ENCODE measurements around the gene CDK14.

Gene CDK14

DNA sequence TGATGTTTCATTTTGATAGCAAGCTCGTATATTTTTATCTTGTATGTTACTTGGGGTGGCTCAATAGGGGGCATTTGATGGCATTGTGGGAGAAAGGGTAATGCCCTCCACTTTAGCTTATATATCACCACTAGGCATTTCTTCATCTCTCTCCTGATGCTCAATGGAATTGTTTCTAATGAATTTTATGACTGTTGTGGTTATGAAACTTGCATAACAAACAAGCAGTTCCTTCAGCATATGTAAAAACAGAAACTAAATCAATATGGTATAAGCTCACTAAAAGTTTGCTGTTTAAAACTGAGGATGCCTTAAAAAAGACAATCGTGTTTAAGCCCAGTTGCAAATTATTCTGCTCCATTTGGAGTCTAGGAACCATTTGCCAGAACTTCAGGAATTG, 75.5 kb downstream of the CDK14 start:
- TF ChIP-seq, protein P1, sequence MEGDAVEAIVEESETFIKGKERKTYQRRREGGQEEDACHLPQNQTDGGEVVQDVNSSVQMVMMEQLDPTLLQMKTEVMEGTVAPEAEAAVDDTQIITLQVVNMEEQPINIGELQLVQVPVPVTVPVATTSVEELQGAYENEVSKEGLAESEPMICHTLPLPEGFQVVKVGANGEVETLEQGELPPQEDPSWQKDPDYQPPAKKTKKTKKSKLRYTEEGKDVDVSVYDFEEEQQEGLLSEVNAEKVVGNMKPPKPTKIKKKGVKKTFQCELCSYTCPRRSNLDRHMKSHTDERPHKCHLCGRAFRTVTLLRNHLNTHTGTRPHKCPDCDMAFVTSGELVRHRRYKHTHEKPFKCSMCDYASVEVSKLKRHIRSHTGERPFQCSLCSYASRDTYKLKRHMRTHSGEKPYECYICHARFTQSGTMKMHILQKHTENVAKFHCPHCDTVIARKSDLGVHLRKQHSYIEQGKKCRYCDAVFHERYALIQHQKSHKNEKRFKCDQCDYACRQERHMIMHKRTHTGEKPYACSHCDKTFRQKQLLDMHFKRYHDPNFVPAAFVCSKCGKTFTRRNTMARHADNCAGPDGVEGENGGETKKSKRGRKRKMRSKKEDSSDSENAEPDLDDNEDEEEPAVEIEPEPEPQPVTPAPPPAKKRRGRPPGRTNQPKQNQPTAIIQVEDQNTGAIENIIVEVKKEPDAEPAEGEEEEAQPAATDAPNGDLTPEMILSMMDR (IDR thresholded peaks at IDR 0.05): no peak

DNA sequence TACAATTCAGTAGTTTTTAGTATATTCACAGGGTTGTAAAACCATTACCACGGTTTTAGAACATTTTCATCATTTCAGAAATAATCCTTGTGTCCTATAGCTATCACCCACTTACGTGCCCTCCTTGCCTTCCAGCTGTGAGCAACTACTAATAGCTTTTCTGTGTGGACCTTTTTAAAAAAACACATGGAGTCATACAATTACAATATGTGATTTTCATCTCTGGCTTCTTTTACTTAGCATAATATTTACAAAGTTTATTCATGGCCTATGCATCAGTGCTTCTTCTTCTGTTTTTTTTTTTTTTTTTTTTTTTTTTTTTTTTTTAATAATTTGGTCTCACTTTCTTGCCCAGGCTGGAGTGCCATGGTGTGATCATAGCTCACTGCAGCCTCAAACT, 76.1 kb downstream of the CDK14 start:
- TF ChIP-seq, protein P1 (IDR thresholded peaks at IDR 0.05): no peak

DNA sequence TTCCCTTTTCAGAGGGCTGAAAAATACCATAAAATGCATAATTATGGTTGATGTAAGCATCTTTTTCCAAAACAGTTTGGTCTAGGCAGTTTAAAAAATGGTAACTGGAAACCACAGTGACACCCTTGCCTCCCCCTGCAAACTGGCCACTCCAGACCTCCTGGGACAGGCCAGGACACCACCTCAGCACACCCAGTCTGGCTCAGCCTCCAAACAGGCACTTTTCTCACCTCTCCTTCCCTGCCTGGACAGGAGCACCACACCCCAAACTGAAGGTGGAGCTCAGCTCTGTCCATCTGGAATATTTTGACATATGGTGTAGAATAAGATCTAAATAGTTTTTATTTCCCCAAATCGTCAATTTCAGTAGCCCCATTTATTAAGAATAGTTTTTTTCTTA, 78.5 kb downstream of the CDK14 start:
- TF ChIP-seq, protein P1 (IDR thresholded peaks at IDR 0.05): no peak

DNA sequence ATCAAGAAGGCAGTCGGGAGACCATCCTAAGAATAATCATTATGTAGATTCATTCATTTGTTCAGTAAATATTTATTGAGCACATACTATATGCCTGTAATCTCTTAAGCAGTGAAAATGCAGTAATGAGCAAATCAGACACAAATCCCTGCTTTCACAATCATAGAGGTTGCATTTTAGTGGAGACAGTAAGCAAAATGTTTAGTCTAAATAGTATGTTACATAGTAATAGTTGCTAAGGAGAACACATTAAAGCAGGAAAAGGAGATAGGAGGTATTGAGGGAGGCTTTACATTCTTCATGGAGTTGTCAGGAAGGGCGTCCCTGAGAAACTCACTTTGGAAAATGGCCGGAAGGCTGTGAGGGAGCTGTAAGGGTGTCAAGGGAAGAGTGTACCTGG, 79.9 kb downstream of the CDK14 start:
- TF ChIP-seq, protein P1 (IDR thresholded peaks at IDR 0.05): no peak

DNA sequence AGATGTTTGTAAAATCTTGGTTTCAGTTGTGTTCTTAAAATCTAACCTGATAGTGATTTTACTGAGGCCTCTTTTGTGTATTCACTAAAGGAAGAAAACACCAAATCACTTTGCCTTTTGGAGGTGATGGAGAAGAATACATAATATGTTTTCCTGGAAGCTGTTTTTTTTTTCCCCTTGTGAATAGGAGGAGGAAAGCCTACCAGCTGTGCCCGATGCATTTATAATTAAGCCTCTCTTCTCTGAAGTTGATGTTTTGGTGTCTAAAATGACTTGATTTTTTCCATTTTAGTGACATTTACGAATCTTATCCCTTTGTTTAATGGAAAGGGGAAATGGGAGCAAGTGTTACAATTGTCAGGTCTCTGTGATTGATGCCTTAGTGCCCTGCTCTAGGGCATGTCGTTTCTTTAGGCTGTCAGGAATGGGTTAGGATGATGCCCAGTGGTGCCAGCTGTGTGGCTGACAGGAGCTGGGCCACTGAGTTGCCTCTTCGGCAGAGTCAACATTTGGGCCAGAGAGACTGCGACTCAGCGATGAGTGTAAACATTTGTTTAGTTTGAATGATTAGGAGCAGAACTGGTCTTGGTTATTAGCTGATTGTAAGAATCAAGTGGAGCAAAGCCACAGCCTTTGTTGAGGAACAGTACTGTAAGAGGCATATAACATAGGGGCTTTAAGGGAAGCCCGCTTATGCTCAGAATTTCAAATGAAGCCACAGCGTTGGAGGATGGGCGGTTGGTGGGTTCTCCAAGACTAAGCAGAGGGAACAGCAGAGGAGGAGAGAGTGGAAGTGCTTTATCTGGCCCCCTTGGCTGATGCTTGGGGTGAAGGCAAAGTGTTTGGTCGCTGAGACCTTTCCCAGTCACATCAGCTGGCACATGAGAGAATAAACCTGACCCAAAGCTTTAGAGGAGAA, 81.6 kb downstream of the CDK14 start:
- TF ChIP-seq, protein P1 (IDR thresholded peaks at IDR 0.05): no peak

DNA sequence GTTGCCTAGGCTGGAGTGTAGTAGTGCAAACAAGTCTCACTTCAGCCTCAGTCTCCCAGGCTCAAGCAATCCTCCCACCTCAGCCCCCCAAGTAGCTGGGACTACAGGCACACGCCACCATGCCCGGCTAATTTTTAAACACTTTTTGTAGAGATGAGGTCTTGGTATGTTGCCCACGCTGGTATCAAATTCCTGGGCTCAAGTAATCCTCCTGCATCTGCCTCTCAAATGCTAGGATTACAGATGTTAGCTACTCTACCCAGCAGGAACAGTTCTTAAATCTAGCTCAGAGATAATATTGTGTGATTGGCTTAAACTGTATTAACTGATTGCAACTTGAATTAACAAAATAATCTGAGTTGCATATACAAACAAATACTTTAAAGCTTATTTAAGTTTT, 82.9 kb downstream of the CDK14 start:
- TF ChIP-seq, protein P1 (IDR thresholded peaks at IDR 0.05): no peak

DNA sequence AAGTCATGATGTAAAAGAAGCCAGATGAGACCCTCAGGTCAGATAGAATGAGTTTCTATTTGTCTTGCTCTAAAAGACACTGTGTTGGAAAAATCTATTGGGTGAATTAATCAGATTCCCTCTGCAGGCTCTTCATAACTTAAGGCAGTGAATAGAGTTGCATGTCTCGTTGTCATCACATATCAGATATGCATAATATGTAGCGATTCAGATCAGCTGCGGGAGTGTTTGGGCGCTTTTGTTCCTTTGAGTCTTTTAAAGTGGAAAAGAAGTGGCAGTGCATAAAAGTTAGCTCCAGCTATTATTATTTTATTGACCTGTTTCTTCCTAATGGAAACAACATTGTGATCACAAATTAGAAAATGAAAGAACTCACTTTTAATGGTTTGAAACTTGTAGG, 84.4 kb downstream of the CDK14 start:
- TF ChIP-seq, protein P1 (IDR thresholded peaks at IDR 0.05): no peak

All from LNCAP (cell line).